ENCODE measurements around the gene NCLN. TPM values are rescaled to one million over a fixed set of nuclear protein-coding genes. Genes with fewer than 3 reads are reported as not detected.

NCLN gene
- polyA plus RNA-seq, 3 donors = 28.6 to 60.9 (median 34.5) TPM

DNA sequence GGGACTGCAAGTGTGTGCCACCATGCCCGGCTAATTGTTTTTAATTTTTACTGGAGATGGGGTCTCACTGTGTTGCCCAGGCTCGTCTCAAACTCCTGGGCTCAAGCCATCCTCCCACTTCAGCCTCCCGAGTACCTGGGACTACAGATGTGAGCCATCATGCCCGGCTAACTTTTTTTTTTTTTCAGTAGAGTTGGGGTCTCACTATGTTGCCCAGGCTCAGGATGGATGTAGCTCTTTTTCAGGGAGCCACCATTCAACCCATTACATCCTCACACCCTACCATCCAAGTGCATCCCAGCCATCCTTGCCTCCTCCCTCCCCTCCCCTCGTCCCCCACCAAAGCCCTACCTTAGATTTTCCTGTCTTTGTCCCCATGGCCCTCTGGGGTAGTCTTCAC is 53.6 kb downstream of the NCLN start:
- no peak overlapping the region for H3K4me2 ChIP-seq (replicated peaks; ENCODE audit: extremely low read depth, low read length, poor library complexity, severe bottlenecking)
- no peaks in the 10 kb centered on the region for H3K9me3 ChIP-seq (replicated peaks in 1 of 2; ENCODE audit: control insufficient read depth in 1 of 2, insufficient read depth in 1 of 2, low read length in 2 of 2)
- H3K4me1 ChIP-seq (ENCODE audit: control insufficient read depth in 1 of 2, insufficient read depth in 2 of 2, low read length in 2 of 2) = no peaks in the 10 kb centered on the region
- no peak overlapping the region for H2AFZ ChIP-seq (ENCODE audit: insufficient read depth, low read depth, low read length, poor library complexity, severe bottlenecking)
- H3K27ac Mint-ChIP-seq = no peak overlapping the region
- no peak overlapping the region for H3K27ac ChIP-seq (ENCODE audit: low read depth in 1 of 2, low read length in 2 of 2)
- TF ChIP-seq, protein P1, sequence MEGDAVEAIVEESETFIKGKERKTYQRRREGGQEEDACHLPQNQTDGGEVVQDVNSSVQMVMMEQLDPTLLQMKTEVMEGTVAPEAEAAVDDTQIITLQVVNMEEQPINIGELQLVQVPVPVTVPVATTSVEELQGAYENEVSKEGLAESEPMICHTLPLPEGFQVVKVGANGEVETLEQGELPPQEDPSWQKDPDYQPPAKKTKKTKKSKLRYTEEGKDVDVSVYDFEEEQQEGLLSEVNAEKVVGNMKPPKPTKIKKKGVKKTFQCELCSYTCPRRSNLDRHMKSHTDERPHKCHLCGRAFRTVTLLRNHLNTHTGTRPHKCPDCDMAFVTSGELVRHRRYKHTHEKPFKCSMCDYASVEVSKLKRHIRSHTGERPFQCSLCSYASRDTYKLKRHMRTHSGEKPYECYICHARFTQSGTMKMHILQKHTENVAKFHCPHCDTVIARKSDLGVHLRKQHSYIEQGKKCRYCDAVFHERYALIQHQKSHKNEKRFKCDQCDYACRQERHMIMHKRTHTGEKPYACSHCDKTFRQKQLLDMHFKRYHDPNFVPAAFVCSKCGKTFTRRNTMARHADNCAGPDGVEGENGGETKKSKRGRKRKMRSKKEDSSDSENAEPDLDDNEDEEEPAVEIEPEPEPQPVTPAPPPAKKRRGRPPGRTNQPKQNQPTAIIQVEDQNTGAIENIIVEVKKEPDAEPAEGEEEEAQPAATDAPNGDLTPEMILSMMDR (IDR thresholded peaks at IDR 0.05) = no peak
- 81% methylated on average over 2 of the region's 5 CpGs for WGBS (ENCODE audit: insufficient coverage)
- intact Hi-C loops (cut with micrococcal nuclease) = no loop called here
- H3K27me3 Mint-ChIP-seq (ENCODE audit: low read depth in 3 of 3) = peaks cover 3 to 13% (median 9%) of the 10 kb centered on the region in 3 donors
- peaks cover 0 to 5% (median 1%) of the 10 kb centered on the region in 7 donors for H3K9me3 Mint-ChIP-seq
- H3K36me3 Mint-ChIP-seq = no peaks in the 10 kb centered on the region
- no peaks in the 10 kb centered on the region for H3K27me3 ChIP-seq (ENCODE audit: control insufficient read depth in 2 of 2, insufficient read depth in 2 of 2, low read length in 2 of 2)
- H4K20me1 ChIP-seq (ENCODE audit: insufficient read depth, low read length) = no peaks in the 10 kb centered on the region
- H3K9ac ChIP-seq (ENCODE audit: insufficient read depth, low read length, poor library complexity, severe bottlenecking) = no peak overlapping the region
- H3K36me3 ChIP-seq (replicated peaks in 1 of 2; ENCODE audit: control insufficient read depth in 1 of 2, insufficient read depth in 2 of 2, low read length in 2 of 2) = no peaks in the 10 kb centered on the region
- H3K79me2 ChIP-seq (ENCODE audit: insufficient read depth, low read length) = no peaks in the 10 kb centered on the region
- H3K4me3 ChIP-seq (replicated peaks in 1 of 3; ENCODE audit: low read depth in 2 of 3, low read length in 3 of 3) = no peak overlapping the region
- no peak for DNase-seq
- H3K4me1 Mint-ChIP-seq = no peaks in the 10 kb centered on the region
- H3K4me3 Mint-ChIP-seq = no peak overlapping the region

- intact Hi-C loops (cut with micrococcal nuclease) = no loop called here
- H3K9ac ChIP-seq (ENCODE audit: insufficient read depth, low read length, poor library complexity, severe bottlenecking) = no peak overlapping the region
- no peak overlapping the region for H2AFZ ChIP-seq (ENCODE audit: insufficient read depth, low read depth, low read length, poor library complexity, severe bottlenecking)
- H3K4me3 ChIP-seq (replicated peaks in 1 of 3; ENCODE audit: low read depth in 2 of 3, low read length in 3 of 3) = no peak overlapping the region
- H3K4me2 ChIP-seq (replicated peaks; ENCODE audit: extremely low read depth, low read length, poor library complexity, severe bottlenecking) = no peak overlapping the region
- TF ChIP-seq, protein P1 (IDR thresholded peaks at IDR 0.05) = no peak
- WGBS (ENCODE audit: insufficient coverage) = 44% methylated on average over 21 of the region's 23 CpGs
- no peaks in the 10 kb centered on the region for H3K79me2 ChIP-seq (ENCODE audit: insufficient read depth, low read length)
- peak in 2 of 3 donors; percentile 6 to 21 for DNase-seq
- no peaks in the 10 kb centered on the region for H3K9me3 ChIP-seq (replicated peaks in 1 of 2; ENCODE audit: control insufficient read depth in 1 of 2, insufficient read depth in 1 of 2, low read length in 2 of 2)
- H3K9me3 Mint-ChIP-seq = peaks cover 0 to 2% (median 0%) of the 10 kb centered on the region in 7 donors
- H3K4me1 Mint-ChIP-seq = no peaks in the 10 kb centered on the region
- no peaks in the 10 kb centered on the region for H3K36me3 ChIP-seq (replicated peaks in 1 of 2; ENCODE audit: control insufficient read depth in 1 of 2, insufficient read depth in 2 of 2, low read length in 2 of 2)
- H3K27me3 ChIP-seq (ENCODE audit: control insufficient read depth in 2 of 2, insufficient read depth in 2 of 2, low read length in 2 of 2) = no peaks in the 10 kb centered on the region
- H3K4me1 ChIP-seq (ENCODE audit: control insufficient read depth in 1 of 2, insufficient read depth in 2 of 2, low read length in 2 of 2) = no peaks in the 10 kb centered on the region
- H3K36me3 Mint-ChIP-seq = no peaks in the 10 kb centered on the region
- H3K27ac ChIP-seq (ENCODE audit: low read depth in 1 of 2, low read length in 2 of 2) = no peak overlapping the region
- peaks cover 0 to 12% (median 9%) of the 10 kb centered on the region in 3 donors for H3K27me3 Mint-ChIP-seq (ENCODE audit: low read depth in 3 of 3)
- no peak overlapping the region for H3K27ac Mint-ChIP-seq
- no peak overlapping the region for H3K4me3 Mint-ChIP-seq
- H4K20me1 ChIP-seq (ENCODE audit: insufficient read depth, low read length) = no peaks in the 10 kb centered on the region
Measured at GRCh38 chr19:3243819-3244700, 58.3 kb downstream of the NCLN start.

All from CD14-positive monocyte (primary cell).